Raji (cell line): Measurements from ENCODE around the gene PPFIBP2.

Experiments used
- POLR2A ChIP-seq: IDR thresholded peaks from 2 replicates; pipeline ENCODE4 v1.6.1; 2011; ENCODE audit warnings: low read depth, low read length, control low read depth; ENCODE audit not compliant: insufficient read depth

Gene PPFIBP2

DNA sequence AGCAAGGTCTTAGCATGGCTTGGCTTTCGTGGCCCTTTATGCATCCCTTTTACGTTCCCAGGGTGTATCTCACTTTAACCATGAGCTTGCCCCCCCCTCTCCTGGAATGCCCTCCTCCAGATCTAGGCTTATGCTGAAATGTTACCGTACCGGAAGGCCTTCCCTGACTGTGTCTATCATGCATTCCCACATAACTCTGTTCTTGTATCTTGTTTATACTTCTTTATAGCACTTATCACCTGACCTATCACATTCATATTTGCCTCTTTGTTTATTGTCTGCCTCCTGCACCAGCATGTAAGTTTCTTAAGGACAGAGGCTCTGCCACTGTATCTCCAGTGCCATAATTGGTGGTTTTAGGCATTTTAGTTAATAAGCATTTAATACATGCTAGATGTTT, 38.9 kb downstream of the PPFIBP2 start:
- TF ChIP-seq POLR2A = no peak

DNA sequence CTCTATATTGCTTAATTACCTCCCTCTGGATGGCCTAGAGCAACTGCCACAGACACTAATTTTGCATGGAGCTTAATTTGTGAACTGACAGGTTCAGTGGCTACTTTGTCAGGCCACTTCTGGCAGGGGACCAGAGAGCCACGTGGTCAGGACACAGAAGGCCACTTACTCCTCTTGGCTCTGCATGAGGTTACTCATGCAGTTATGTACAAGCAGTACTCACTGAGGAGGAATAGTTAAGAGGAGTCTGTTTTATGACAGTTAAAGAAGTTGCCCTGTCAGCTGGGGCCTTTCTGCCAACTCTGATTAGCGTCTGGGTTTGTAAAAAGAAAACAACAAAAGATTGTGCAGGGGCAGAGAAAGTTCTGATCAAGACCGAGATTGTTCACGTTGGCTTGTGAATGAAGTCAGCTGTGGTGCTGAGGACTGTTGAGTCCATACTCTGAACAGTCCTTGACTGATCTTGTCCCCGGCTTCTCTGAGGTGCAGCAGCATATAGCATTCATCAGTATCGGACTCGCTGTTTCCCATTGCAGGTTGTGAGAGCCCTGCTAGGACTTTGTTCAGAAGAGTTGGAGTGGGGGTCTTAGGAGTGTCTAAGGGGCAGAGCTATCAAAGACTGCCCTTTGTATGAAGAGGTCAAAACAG, 41.4 kb downstream of the PPFIBP2 start:
- no peak for TF ChIP-seq POLR2A

DNA sequence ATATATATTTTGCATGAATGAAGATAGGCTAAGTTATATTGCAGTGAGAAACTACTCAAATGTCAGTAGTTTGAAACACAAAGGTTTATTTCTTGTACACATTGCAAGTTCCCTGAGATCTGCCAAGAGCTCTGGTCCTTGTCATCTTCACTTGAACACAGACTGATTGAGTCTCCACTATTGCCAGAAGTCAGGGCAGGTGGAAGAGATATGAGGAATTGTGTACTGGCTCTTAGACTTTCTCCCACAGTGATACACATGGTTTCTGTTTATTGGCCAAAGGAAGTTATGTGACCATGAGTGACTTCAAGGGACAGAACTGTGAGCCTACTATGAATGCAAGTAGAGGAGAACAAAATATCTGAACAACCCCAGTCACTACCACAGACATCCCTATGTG, 44.2 kb downstream of the PPFIBP2 start:
- TF ChIP-seq POLR2A = no peak

DNA sequence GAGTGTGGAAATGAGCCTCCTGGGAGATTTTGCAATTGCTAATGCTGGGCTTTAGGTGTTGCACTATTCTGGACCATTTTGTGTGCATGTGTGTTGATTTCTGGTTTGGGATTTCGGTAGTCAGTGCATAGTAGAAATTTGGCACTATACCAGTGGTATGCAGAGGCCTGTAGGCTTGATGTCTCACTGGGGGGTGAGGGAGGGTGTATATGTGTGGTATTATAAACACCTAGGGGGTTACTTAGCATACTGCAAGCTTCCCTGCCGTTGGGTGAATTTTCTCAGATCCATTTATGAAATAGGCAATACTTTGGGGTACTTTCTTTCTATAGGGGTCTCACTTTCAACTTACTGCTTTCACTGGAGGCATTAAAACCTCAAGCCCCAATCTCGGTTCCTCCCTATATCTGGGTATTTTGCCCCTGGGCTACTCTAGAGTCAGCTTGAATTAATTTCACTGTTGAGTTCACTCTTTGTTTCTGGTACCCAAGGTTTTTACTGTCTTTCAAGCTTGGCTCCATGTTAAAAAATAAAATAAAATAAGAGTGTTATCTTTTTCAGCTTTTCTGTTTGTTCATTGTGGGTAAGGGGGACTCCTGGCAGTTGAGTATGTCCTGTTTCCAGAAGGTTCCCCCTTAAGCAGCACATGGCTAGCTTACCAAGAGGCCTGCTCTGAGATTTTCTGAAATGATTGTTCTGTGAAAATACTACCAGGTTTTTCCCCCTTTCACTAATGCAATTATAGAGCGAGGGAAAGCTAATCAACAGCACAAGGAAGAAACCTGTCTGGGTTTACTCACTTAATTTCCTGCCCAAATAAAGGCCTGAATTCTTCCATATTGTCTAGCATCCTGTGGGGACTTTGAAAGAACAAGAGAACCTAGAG, 45.8 kb downstream of the PPFIBP2 start:
- no peak for TF ChIP-seq POLR2A

DNA sequence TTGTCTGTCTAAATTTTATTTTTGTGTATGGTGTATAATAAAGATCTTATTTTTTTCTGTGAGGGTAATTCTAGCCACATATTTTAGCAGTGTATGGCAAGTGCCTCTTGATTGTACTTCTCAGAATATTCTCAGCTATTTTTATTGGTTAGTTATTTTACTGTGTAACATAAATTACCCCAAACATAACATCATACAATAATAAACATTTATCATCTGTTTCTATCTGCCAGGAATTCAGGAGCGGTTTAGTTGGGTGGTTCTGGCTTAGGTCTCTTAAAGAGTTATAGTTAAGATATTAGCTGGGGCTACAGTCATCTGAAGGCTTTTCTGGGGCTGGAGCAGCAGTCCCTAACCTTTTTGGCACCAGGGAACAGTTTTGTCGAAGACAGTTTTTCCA, 47.8 kb downstream of the PPFIBP2 start:
- TF ChIP-seq POLR2A = no peak

DNA sequence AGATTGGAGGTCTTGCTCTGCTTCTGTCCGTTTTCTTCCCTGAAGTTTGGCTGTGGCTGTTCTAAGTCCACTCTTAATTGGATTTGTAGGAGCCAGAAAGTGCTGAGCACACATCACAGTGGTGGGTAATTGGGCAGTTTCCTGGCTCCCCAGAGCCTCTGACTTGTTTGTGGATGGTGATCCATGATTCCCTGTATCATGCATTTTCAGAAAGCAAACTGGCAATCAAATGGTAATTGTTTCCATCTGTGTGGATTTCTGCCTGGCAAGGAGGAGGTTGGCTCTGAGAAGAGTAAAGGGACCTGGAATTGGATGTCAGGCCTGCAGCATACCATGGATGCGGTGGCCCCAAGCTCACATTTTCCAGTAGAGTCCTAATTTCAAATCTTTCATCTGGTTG, 49.5 kb downstream of the PPFIBP2 start:
- no peak for TF ChIP-seq POLR2A

DNA sequence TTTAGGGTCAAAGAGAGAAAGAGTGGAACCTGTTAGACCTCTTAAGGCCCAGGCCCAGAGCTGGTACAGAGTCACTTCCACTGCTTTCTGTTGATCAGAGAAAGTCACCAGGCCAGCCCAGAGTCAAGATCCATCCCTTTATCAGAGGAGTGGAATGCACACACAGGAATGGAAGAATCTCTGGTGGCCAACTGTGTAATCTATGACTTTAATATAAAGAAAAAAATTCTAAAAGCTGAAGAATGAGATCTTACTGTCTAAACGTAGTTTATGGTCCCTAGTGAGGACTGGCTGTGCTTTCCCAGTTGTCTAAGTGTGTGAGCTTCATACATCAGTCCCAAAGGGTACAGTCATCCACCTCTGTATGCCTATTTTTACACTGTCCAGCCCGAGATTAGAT, 51.0 kb downstream of the PPFIBP2 start:
- TF ChIP-seq POLR2A = no peak

DNA sequence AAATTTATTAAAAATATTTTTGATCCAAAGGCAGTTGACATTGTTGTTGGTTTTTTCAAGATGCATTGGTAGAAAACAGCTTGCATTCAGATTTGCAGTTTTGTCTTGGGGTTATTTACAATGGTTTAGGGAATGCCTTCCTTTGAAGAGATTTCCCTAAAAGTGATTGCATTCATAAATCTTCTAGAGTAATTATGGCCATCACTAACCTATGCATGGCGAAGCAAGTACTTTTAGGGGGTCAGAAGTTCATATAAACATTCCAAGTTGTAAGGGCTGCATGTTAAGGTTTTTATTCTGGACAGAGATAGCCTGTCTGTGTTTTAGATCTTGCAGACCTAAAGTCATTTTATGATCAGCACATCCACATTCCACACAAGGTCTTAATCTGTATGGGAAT, 53.5 kb downstream of the PPFIBP2 start:
- no peak for TF ChIP-seq POLR2A

DNA sequence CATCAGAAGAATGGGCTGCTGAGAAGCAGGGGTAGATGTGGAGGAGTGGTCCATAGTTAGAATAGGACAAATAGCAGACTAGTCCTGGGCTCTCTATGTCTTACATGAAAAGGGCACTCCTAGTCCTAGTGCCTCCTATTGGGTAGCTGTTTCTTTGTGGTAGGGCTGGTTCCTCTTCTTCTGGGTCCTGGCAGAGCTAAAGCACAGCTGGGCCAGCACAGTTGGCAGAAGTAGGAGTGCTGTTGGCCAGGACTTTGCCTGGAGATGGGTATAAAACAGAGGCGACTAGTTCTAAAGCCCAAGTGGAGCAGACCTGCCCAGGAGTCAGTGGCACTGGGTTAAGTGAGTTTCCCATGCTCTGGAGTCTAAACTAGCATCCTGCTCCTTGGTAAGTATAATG, 55.2 kb downstream of the PPFIBP2 start:
- no peak for TF ChIP-seq POLR2A

DNA sequence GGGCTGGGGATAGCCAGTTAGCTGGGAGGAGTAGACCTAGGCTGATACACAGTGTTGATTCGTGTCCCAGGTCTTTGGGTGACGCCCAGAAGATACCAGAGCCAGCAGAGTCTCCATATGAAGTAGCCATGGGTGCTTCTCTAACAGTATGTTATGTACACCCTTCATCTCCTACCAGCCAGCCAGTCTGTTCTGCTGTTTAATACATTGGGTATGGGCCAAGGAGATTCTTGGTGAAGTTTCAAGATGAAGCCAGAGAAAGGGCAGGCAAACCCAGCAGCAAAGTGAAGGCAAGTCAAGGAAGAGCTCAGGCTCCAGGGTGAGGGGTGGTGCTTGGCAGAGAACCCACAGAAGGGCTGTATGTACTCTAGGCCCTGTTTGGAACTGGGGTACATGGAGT, 56.4 kb downstream of the PPFIBP2 start:
- TF ChIP-seq POLR2A = no peak

DNA sequence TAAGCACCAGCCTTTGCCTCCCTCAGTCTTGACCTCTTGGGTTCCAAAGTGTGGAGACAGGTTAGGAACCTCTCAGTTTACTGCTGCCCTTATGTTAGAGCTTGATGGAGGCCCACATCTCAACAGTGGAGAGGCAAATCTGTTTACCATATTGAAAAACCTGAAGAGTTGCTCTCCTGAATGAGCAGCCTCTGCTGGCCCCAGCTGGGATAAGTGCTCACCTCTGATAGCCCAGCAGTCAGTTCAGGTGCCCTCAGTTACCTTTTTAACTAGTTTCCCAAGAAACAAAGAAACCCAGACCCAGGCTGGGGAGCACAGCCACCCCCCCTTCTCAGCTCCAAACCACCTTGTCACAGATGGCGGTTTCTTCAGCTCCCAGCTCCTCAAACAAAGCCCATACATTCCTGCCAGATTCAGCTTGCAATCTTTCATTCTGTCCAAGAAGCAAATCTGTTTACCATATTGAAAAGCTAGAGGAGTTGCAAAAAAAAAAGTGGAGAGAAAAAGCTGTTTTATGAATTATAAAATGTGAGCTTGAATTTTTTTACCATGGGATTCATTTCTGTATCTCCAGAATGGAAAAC, 57.2 kb downstream of the PPFIBP2 start:
- no peak for TF ChIP-seq POLR2A

DNA sequence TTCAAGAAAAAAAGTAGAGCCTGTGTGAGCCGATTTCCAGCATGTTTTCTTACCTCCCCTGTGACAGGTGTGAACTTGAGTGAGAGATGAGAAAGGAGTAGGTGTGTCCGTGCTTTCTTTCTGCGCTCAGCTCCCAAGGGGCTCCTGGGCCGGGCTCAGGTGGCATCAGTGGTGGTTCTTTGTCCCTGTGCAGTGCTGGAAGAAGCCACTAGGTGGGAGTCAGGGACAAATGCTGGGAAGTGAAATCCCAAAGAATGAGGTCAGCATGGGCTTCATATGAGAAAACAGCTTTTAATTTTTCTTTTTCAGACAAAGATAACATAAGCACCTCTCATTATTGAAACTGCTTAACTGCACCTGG, 57.8 kb downstream of the PPFIBP2 start:
- TF ChIP-seq POLR2A = no peak

DNA sequence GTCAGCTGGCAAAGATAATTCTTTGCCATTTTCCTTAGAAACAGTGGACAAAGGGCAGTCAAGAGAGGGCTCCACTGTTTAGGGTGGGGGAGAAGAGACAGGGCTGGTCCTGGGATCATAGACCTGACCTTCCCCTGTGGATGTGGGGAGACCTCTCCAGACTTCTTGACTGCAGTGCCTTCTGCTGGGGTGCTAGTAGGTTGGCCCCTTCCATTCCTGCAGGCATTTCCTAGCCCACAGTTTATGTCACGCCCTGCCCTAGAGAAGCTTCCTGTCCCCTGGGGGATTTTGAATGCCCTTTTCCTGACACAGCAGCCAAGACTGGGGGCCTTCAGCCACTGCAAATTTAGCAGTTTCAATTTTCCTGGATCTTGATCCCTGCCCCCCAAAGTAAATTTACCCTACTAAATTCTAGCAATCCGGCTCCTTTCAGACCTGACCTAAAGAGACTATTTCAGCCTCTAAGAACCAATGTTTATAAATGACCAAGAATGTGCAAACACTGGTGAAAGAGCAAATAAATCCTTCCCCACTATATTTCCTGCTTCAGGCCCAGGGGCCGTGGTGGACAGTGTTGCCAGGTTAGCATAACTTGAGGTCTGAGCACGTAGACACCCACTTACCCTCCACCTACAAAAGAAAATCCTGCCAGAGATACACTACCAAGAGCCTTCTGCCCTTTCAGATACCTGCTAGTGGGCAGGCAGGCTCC, 58.4 kb downstream of the PPFIBP2 start:
- TF ChIP-seq POLR2A = no peak

DNA sequence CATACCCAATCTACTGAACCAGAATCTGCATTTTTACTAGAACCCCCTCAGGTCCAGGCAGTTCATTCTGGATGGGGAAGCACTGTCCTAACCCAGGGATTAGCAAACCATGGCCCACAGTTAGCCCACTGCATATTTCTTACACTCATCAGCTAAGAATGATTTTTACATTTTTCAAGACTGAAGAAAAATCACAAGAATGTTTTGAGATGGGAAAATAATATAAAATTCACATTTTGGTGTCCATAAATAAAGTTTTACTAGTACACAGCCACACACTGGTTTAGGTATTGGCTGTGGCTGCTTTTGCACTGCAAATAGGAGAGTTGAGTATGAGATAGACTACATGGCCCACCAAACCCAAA, 59.4 kb downstream of the PPFIBP2 start:
- TF ChIP-seq POLR2A = no peak

DNA sequence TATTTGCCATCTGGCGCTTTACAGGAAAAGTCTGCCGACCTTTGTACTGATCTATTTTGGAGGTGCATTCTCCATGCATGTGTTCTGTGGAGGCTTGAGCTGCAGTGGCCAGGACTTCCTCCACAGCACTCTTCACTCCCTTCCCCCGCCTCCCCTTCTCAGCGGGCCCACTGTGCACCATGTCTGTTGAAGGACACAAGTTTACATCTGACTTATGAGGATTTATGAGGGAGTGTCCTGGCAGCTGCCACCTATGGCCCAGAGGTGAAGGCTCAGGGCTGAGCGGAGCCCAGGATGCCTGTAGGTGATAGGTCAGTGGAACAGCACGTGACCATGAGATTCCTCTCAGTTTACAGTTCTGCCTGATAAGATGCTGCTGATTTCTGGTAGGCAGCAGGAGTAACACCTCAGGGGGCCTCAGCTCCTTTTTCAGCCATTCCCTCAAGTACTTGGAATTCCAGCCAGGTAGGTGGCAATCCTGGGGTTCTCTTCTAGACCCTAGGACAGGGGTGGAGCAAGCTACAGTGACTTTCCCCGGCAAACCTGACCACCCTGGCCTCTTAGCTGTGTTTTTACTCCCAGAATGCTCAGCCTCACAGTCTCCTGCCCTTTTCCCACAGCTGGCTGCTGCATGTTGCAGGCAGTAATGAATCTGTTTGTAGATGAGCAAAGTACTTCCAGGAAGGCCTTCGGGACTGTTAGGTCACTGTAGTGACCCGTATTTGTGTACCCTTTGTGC, 59.9 kb downstream of the PPFIBP2 start:
- no peak for TF ChIP-seq POLR2A
